GM18498 (cell line): ENCODE data around the gene CGN.

Source experiments
- ATAC-seq: cut with Tn5 transposase; IDR thresholded peaks from one replicate; pipeline ENCODE4 v1.9.1; 2021; ENCODE audit warnings: mild to moderate bottlenecking, moderate library complexity; ENCODE audit not compliant: unreplicated experiment

The CGN gene

DNA sequence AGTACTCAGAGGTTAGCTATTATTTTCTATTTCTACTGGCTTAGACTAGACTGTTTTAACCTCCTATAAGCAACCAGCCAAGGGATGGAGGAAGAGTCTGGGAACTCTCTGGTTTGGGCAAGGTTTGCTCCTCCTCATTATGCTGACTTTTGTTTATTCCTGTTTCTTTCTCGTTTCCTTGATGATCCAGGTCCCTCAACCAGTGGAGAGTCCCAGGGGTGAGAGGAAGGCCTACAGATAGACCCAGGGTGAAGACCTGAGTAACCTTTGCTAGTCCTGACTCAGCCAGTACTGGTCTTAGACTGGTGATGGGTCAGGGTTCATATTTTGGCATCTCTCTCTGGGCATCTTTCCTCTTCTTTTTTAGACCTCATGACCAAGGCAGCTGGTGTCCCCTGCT, 34.4 kb downstream of the CGN start:
- no peak for ATAC-seq

DNA sequence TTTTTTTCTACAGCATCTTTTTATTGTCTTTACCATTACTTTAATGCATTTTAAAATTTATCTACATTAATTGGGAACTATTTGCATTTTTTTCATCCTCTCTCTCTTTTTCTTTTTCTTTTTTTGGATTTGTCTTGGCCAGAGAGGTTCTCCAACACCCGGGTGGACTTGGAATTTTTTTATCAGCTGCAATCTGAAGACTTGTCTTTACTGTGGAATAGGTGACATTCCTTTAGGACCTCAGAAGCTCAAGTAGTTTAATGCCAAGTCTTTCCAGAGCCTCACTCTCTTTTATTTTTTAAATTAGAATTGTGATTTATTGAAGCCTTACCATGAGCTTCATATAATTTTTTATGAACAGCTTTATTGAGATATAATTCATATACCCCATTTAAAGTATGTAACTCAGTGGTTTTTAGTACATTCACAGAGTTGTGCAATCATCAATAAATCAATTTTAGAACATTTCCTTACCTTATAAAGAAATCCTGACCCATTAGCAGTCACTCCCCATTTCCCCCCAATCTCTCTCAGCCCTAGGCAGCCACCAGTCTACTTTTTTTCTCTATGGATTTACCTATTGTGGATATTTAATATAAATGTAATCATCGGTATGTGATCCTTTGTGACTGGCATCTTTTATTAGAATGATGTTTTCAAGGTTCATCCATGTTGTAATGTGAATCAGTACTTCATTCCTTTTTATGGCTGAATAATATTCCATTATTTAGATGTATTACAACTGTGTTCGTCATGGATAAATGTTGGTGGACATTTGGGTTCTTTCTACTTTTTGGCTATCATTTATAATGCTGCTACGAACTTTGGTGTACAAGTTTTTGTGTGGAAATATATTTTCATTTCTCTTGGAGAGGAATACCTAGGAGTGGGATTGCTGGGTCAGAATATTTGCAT, 35.1 kb downstream of the CGN start:
- no peak for ATAC-seq

DNA sequence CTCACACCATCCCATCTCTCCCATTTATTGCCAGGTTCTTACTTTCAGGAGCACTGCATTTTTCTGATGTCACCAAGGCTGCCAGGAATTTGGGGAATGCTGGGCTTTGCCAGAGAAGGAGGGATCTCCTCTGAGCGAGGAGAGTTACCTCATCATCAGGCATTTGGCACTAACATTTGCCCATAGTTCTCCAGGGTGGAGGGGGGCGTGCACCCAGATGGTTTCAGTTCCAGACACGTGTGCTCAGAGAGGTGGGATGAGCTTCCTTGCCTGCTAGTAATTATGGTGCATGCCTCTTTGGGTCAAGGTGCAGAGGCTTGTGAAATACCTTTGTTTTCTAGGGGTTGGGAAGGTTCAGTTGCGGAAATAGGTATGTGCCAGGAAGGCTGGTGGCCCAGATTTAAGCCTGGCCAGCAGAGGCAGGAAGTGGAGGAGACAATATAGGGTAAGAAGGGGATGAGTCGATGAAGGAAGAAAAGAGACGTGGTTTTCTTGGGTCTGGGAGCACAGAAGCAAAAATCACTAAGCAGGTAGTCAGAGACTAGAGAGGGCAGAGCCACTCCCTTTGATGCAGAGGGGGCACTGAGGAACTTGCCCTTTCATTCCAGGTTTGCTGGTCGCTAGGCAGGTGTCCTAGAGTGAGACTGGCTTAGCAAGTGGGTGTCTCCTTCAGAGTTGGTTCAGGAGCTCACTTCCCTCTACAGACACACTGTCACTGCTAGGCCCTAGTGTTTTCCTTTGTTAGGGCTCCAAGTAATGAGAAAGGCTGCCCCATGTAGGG, 36.1 kb downstream of the CGN start:
- ATAC-seq: no peak

DNA sequence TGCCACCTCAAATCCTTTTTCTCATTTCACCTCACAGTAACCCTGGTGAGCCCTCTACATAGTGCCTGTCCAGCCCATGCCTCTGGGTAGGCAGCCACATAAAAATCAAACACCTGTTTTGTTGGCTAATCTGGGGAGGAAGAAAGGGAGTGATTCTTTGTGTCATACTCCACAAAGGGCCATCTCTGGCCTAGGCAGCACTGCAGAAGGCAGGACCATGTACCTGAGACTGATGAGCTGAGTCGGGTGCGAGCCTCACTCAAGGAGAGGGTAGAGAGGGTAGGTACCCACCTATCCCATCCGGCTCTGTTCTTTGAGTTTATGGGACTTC, 36.7 kb downstream of the CGN start:
- no peak for ATAC-seq

DNA sequence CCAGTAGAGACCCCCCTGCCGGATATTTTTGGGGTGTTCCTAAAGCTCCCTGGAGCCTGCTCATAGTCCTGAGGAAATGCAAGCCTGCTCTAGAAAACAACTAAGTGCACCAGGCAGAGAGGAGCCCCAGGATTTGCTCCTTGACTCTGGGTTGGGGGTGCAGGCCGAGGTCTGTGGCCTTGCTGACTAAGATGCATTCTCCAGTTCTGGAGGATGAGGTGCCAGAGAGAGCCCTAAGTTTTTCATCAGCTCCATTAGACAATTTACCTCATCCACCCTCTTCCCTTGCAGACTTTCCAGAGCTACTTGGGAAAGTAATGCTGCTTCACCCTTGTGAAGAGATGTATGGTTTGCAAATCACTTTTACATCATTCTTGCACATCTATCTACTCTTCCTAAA, 38.0 kb downstream of the CGN start:
- no peak for ATAC-seq

DNA sequence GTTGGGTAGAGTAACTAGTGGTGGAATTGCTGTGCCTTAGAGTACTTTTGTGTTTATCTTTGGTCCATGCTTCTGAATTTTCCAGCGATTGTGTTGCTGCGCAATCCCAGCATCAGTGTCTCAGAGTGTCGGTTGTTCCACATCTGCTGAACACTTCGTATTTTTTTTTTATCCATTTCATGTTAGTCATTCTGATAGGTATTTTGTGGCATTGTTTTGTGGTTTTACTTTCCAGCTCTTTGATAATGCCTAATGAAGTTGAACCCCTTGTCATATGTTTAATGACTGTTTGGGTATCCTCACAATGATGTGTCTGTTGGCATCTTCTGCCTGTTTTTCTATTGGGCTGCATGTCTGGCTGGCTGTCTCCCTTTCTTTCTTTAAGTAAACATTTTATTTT, 42.5 kb downstream of the CGN start:
- ATAC-seq: no peak

DNA sequence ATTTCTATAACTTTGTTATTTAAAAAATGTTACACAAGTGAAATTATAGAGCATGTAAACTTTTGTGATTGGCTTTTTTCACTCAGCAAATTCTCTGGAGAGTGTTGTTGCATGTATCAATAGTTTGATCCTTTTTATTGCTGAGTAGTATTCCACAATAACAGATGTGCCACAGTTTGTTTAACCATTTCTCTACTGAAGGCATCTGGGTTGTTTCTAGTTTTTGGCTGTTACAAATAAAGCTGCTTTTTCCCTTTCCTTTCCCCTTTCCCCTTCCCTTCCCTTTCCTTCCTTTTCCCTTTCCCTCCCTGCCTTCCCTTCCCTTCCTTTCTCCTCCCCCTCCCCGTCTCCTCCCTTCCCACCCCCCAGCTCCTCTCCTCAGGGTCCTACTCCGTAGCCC, 44.9 kb downstream of the CGN start:
- no peak for ATAC-seq

DNA sequence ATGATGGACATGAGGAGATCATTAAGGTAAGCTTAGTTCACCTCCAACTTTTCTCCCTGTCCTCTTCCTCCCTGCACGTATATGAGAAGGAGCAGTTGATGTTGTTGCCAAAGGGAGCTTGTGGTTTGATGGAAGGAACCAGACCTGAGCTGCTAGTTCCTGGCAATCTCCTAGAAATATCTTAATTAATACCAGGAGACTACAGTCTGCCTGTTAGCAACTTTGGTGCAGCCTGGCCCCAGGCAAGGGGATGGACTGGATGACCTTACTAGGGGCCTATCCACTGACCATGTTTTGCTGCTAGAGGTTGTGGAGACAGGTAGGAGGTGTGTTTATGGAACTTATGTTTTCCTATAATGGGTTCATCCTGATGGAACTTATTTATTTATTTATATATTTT, 51.5 kb downstream of the CGN start:
- ATAC-seq: no peak

DNA sequence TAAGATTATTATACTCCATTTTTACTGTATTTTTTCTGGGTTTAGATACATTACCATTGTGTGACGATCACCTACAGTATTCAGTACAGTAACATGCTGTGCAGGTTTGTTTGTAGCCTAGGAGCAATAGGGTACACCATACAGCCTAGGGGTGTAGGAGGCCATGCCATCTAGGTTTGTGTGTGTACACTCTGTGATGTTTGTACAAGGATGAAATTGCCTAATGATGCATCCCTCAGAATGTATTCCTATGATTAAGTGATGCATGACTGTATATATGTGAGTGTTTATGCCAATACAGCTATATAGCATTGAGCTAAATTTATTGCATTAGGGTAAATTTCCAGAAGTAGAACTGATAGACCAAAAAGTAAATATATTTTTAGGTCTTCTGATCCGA, 52.2 kb downstream of the CGN start:
- no peak for ATAC-seq

DNA sequence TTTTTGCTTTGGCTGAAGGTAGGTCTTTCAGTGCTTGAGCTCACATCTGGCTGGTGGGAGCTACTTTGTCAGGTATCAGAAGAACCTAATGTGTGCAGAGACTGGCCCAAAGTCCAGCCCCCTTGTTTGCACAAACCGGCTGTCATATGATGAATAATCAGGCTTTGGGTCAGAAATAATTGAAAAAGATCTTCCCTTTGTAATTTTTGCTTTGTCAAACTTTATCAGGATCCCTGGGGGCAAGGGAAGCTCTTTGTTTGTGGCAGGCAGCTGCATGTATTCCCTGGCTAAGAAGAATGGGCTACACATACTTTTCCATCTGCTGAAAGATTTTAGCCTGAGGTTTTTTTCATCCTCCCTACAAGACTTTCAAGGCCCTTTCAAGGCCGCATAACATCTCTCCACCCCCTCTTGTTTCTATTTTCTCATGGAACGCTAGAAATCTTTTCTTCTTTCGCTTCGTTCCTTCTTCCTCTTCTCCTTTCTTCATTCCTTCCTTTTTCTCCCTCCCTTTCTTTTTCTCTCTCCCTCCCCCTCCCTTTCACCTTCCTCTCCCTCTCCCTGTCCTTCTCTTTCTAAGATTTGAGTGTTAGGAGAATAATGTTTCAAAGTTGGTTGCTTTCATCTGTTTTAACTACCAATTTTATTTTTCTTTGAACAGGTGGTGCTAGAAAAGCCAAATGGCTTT, 54.5 kb downstream of the CGN start:
- no peak for ATAC-seq

DNA sequence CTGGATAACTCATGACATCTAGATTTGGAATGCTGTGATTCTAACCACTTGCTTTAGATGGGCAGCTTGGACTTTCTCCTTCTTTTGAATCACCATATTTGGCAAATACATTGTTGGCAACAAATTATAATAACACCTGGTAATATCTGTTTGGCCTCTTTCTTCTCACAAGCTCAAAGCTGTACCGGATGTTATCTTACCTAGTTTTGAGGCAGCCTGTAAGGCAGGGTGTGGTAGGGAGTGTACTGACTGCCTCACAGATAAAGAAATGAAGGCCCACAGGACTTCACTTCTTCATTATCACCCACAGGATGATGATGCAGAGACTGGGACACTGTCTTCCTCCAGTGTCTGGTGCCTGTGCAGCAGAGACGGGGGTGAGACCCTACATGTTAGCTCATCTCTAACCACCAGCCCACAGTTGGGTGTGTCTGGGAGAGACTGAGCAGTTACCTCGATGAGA, 57.5 kb downstream of the CGN start:
- no peak for ATAC-seq

DNA sequence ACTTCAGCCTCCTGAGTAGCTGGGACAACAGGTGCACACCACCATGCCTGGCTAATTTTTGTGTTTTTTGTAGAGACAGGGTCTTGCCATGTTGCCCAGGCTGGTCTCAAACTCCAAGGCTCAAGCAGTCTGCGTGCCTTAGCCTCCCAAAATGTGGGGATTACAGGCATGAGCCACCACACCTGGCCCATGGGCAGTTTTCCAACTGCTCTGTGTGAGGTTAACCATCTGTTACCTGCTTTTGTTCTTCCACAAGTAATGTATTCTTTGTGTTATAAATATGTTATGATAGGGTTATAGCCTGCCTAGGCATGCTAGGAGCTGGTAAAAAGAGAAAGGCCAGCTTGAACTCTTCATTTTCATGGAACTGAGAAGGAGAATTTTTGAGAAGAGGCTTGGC, 59.6 kb downstream of the CGN start:
- no peak for ATAC-seq

DNA sequence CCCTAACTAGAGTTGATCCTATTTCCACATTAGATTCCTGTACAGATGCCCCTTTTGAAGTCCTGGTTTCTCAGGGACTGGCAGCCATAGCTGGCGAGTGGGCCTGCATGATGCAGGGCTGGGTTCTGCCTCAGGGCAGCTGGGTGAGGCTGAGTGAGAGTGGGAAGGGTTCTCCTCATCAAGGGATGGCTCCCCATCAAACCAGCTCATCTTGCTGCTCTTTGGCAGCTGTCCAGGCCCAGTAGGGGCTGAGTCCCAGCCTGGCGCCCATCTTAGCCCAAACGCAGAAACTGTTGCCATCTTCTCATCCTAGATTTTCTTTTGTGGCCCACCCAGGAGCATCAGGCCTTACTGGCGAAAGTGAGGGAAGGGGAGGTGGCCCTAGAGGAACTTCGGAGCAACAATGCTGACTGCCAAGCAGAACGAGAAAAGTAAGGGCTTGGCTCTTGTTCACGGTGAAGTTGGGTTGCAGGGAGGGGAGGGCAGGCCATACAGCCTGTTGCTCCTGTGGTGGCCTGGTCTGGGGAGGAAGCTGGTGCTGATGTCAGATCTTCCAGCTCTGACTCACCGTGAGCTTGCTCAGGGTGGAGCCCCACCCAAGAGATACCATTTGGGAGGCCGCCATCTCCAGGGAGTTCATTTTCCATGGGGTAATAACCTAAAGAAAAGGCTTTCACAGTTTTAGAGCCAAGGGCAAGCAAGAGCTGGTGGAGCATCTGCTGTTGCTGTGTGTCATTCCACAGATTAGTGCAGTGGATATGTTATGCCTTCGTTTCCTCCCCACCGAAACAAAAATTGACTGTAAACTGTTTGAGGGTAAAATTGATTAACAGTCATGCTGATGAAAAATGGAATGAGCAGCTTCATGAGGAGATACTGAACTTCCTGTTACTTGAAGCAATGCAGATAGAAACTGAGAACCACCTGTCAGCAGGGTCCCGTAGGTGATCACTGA, 63.7 kb downstream of the CGN start:
- ATAC-seq: no peak

DNA sequence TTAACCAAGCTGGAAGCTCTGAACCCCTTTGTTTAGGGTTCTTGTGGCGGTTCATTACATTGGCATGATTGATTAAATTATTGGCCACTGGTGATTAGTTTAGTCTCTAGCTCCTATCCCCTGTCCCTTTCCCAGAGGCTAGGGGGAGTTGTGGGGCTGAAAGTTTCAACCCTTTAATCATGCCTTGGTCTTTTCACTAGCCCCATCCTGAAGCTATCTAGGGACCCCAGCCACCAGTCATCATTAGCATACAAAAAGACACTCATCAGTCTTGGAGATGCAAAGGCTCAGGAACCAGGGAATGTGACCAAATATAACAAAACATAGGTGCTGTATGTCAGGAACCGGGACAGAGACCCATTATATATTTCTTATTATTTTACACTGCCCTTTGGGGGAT, 66.0 kb downstream of the CGN start:
- no peak for ATAC-seq

DNA sequence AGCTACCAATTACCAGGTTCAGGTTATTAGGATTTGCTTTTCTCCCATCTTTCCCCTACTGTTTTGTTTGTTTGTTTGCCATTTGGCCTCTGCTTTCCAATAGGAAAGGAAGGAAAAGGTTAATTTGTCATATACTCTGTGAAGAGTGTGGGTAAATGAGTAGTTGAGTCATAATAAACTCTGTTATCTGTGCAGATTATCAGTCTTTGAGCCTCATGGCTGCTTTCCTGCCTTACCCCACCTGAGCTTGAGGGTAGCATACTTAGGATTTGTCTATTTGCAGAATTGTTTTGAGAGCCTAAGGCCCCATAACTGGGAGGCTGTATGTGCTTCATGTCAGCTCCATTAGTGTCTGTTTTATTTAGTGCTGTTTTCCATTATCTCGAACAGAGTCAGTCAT, 67.8 kb downstream of the CGN start:
- ATAC-seq: no peak

DNA sequence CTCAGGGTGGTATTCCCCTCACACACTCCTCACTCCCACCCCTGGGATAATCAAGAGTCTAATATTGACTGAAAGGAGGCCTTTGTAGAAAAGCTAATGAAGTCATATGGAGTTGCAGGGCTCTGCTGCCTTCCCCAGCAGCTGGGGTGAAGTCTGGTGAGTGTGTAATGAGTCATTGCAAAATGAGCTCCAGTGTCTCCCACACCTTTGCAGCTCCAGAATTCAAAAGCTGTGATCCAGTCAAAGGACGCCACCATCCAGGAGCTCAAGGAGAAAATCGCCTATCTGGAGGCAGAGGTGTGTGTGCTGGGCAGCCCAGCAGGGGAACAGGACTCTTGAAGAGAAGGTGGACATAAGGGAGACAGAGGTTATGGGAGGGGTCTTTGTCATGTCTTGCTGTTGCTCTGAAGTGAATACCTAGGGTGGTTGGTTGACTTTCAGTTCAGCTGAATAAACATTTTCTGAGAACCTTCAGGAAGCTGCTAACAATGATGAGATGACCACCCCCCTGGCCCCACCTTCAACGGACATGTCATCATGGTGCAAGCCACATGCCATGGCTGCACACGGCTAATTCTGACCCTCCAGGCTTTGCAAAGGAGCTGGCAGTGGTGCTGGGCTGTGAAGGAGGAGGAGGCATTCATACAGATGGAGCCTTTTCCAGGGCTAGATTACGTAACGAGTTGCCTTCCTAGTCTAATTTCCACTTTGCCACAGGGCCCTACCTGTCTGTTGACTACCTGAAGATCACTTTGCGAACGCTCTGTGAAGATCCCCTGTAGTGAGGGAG, 68.4 kb downstream of the CGN start:
- ATAC-seq: no peak

DNA sequence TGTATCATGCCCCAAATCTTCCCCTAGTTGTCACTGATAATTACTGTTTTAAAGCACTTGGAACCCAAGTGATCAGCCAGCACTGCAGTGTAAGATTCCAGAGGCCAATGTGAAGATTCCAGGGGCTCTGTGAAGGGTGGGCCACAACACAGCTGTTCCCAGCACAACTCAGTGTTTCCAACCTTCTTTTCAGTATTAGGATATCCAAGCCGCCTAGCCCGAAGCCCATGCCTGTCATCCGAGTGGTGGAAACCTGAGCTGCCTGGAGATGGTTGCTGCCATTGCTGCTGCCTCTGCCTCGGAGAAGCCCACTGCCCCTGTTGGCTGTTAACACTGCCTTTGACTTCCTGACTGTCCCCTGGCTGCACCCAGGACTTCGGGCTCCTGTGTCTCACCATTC, 70.3 kb downstream of the CGN start:
- ATAC-seq: no peak

DNA sequence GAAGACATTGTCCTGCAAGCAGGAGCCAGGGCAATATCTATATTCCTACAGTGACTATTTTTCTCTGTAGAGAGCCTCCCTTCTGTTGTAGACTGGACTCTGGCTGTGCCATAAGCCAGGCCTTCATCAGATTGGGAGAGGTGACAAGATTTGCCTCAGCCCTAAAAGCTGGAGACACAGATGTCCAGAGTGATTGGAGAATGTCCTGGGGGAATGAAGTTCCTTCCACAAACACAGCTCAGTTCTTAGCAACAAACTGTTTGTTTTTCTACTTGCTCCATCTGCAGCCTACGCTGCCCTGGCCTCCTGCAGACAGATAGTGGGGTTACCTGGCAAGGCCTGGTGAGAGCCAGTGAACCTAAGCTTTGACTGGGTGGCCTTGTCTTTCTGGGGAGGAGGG, 70.7 kb downstream of the CGN start:
- no peak for ATAC-seq

DNA sequence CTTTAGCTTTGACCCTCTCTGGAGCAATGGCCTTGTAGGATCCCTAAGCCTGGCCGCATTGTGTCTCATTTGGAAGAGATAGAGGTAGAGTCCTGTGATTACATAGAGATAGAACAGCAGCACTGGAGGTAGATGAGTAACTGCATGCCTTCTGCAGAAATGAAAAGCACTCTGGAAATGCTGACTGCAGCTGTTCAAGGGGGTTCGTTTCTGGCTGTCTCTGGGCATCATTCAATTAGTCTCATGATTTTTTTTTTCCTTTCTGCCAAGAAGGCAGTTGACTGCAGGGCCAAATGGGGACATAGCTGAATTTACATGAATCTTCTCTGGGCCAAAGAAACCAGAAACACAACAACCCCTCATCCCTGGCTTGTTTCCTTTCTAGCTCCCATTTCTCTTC, 72.6 kb downstream of the CGN start:
- ATAC-seq: no peak

DNA sequence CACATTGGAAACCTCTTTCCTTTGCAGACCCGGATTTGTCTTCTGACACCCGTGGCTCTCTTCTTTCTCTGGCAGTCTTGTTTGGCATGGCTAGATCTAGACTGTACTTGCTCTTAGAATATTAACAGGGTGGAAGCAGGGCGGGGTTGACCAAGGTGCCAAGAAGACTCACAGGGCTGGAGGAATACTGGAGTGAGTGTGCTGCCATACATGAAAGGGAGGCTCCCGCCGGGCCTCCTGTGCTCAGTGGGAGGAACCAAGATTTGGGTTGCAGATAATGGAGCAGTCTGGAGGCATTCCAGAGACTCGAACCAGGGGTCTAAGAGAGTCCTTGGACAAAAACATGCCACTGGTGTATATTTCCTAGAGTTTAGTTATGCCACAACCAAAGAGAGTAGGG, 73.1 kb downstream of the CGN start:
- no peak for ATAC-seq
